GM10266 (cell line): ENCODE data around the gene NFATC1.

ENCODE experiments used
- DNase-seq: peaks from one replicate; pipeline ENCODE4 v3.0.0; 2012; ENCODE audit errors: extremely low spot score
- TF ChIP-seq, protein P1 (sequence below): IDR thresholded peaks from 2 replicates; pipeline ENCODE4 v1.5.1; 2012; ENCODE audit warnings: mild to moderate bottlenecking, low read depth; ENCODE audit not compliant: control insufficient read depth, insufficient read depth; ENCODE audit errors: missing control alignments

The NFATC1 gene

GRCh38 chr18:79530821-79531220 is 135.1 kb downstream of the NFATC1 start:
- DNase-seq = no peak

DNA sequence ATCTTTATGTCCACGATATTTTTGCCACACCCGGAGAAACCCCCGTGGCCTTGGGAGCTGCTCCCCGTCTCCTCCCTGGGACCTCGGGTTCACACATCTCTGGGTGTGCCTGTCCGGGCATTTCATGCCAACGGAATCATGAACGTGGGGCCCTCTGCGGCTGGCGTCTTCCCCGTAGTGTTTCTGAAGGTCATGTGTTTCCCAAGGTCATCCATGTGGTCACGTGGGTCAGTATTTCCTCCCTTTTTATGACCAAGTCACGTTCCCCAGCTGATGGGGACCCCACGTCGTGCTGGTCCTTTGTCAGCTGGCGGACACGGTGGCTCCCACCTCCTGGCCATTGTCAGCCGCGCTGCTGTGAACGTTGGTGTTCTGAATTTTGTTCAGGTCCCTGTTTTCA is 135.7 kb downstream of the NFATC1 start:
- TF ChIP-seq, protein P1, sequence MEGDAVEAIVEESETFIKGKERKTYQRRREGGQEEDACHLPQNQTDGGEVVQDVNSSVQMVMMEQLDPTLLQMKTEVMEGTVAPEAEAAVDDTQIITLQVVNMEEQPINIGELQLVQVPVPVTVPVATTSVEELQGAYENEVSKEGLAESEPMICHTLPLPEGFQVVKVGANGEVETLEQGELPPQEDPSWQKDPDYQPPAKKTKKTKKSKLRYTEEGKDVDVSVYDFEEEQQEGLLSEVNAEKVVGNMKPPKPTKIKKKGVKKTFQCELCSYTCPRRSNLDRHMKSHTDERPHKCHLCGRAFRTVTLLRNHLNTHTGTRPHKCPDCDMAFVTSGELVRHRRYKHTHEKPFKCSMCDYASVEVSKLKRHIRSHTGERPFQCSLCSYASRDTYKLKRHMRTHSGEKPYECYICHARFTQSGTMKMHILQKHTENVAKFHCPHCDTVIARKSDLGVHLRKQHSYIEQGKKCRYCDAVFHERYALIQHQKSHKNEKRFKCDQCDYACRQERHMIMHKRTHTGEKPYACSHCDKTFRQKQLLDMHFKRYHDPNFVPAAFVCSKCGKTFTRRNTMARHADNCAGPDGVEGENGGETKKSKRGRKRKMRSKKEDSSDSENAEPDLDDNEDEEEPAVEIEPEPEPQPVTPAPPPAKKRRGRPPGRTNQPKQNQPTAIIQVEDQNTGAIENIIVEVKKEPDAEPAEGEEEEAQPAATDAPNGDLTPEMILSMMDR = no peak

More at GRCh38 chr18:79530821-79531220, 135.1 kb downstream of the NFATC1 start:
- TF ChIP-seq, protein P1 = no peak

DNA sequence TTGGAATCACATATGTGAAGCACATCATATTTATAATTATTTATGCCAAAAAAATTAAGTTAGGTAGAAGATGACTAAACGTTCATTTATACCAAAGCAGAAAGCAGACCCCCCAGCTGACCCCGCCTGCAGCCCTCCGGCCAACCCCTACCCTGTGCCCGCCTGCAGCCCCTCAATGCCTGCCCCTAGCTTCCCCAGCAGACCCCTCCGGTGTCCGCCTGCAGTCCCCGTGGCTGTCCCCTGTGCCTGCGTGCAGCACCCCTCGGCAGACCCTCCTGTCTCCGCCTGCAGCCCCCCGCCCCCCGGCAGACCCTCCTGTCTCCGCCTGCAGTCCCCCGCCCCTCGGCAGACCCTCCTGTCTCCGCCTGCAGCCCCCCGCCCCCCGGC is 136.2 kb downstream of the NFATC1 start:
- TF ChIP-seq, protein P1 = no peak

More for the DNA sequence above, 135.7 kb downstream of the NFATC1 start:
- no peak for DNase-seq

GRCh38 chr18:79532313-79533007 is 136.7 kb downstream of the NFATC1 start:
- DNase-seq = no peak
- TF ChIP-seq, protein P1 = no peak

More for the DNA sequence above, 136.2 kb downstream of the NFATC1 start:
- no peak for DNase-seq

DNA sequence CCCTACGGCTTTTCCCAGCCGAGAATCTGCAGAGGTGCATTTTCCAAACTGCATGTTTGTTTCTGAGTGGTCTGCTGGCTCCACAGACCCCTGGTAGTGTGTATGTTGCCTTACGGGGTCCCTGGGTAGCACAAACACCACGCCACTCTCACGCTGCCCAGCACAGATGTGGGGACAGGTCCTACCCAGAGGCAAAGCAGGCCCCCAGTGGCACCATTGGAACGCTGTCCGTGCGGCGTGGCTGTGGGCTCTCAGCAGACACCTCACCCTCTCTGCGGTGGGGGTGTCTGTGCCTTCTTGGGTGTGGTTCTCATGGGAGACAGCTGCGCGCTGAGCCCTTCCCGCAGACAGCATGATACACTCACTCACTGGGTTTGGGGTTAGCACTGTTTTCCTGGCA is 137.4 kb downstream of the NFATC1 start:
- TF ChIP-seq, protein P1 = no peak
- no peak for DNase-seq

GRCh38 chr18:79533591-79533990 is 137.9 kb downstream of the NFATC1 start:
- TF ChIP-seq, protein P1 = no peak
- no peak for DNase-seq

DNA sequence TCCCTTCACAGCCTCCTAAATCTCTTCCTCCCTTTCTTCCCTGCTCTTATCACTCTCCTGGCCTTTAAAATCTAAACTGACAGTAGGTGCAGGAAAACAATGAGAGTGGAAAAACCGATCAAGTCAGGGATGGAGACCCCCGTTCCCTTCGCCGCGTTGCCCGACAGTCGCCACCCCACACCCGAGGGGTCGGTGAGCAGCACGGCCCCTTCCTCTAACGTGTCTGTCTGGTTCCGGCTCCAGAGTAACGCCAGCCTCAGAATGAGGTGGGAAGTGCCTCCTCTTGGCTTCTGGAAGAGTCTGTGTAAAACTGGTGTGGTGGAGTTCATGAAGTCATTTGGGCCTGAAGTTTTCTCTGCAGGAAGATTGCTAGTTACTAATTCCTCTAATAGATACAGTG is 138.6 kb downstream of the NFATC1 start:
- TF ChIP-seq, protein P1 = no peak
- DNase-seq = no peak
